Measurements from ENCODE around the gene TFRC. TPM values are rescaled to one million over a fixed set of nuclear protein-coding genes. Genes with fewer than 3 reads are reported as not detected.

TFRC gene
- 301 and 315 TPM in 2 replicates for total RNA-seq

GRCh38 chr3:196081834-196082618 is at the start of gene TFRC:
Gene TFRC (minus strand): TSS chr3:196082090. CDS start chr3:196077099, 4,991 bp downstream.

Other genes starting within 250 kb of the TFRC start
- gene TNK2, start 173.5 kb downstream of the TFRC start, total RNA-seq: 9.9 and 12.0 TPM in 2 replicates
- gene ZDHHC19, start 129.3 kb upstream of the TFRC start, total RNA-seq: not detected in 2 replicates
- gene SLC51A, start 134.4 kb upstream of the TFRC start, total RNA-seq: 0.25 TPM in 1 of 2 replicates, not detected in the other
- gene PCYT1A, start 205.6 kb upstream of the TFRC start, total RNA-seq: 85.4 and 97.8 TPM in 2 replicates
- gene DYNLT2B, start 236.2 kb upstream of the TFRC start, total RNA-seq: 7.9 and 8.9 TPM in 2 replicates

All from uterine smooth muscle cell (primary cell).